Fibroblast of mammary gland (primary cell): ENCODE measurements around the gene MRM3.
"Not testable (repeated sequence)": the region's sequence is repeated elsewhere in the genome, so short reads cannot be mapped to it uniquely, and the experiment has no call there.

Source experiments
- DNase-seq: peaks from one replicate; pipeline ENCODE4 v3.0.0-alpha.2; 2010; ENCODE audit warnings: low read depth
- H3K4me3 ChIP-seq: 2 replicates; pipeline ENCODE4 v1.5.1; 2011; ENCODE audit warnings: low read depth, mild to moderate bottlenecking, low read length, moderate library complexity; ENCODE audit not compliant: control insufficient read depth
- CTCF ChIP-seq: conservative IDR thresholded peaks from 2 replicates; pipeline ENCODE4 v1.5.1; 2011; ENCODE audit warnings: low read depth, low read length, inconsistent platforms; ENCODE audit not compliant: control insufficient read depth, insufficient read depth

Gene MRM3

GRCh38 chr17:830381-830780 lies 48.2 kb downstream of the MRM3 start:
- no peak for TF ChIP-seq CTCF
- no peak overlapping the region for H3K4me3 ChIP-seq
- no peak for DNase-seq

GRCh38 chr17:830950-831349 lies 48.8 kb downstream of the MRM3 start:
- DNase-seq, result no peak
- H3K4me3 ChIP-seq, result no peak overlapping the region
- TF ChIP-seq CTCF, result no peak

GRCh38 chr17:834136-834535 lies 52.0 kb downstream of the MRM3 start:
- DNase-seq, result no peak
- no peak for TF ChIP-seq CTCF
- H3K4me3 ChIP-seq, result no peak overlapping the region

- no peak overlapping the region for H3K4me3 ChIP-seq
- no peak for TF ChIP-seq CTCF
- peak; percentile 99 for DNase-seq
Measured at GRCh38 chr17:835263-835662, 53.1 kb downstream of the MRM3 start.

- DNase-seq, H3K4me3 ChIP-seq: not testable (repeated sequence)
Measured at GRCh38 chr17:835721-836120, 53.6 kb downstream of the MRM3 start.

- no peak overlapping the region for H3K4me3 ChIP-seq
- no peak for TF ChIP-seq CTCF
- DNase-seq, result peak; percentile 96
Measured at GRCh38 chr17:836151-836550, 54.0 kb downstream of the MRM3 start.

GRCh38 chr17:838486-838885 lies 56.3 kb downstream of the MRM3 start:
- no peak overlapping the region for H3K4me3 ChIP-seq
- no peak for TF ChIP-seq CTCF
- peak; percentile 30 for DNase-seq
